HEK293T (cell line): ENCODE measurements around the gene OAS2.

Source experiments
- CTCF ChIA-PET: fragments of 350-600 bp; formaldehyde crosslinking; extraction: SDS; loops from one replicate; lab custom pipeline; 2021; ENCODE audit warnings: antibody characterized with exemption, inconsistent platforms; lab: Yijun Ruan, JAX
- POLR2A ChIA-PET: fragments of 350-600 bp; formaldehyde crosslinking; extraction: SDS; loops from one replicate; lab custom pipeline; 2020; ENCODE audit warnings: antibody characterized with exemption, inconsistent platforms; lab: Yijun Ruan, JAX
- DNase-seq: peaks from one replicate; pipeline ENCODE4 v3.0.0; 2012; ENCODE audit warnings: mixed read lengths; ENCODE audit errors: extremely low spot score
- ARNT ChIP-seq: fragments of 450-650 bp; IDR thresholded peaks from 2 replicates; pipeline ENCODE4 v1.6.1; 2017; ENCODE audit warnings: mild to moderate bottlenecking
- BHLHE40 ChIP-seq: fragments of 450-650 bp; IDR thresholded peaks from 2 replicates; pipeline ENCODE4 v1.6.1; 2016; ENCODE audit warnings: mild to moderate bottlenecking, moderate library complexity, borderline replicate concordance
- CTBP1 ChIP-seq: fragments of 450-650 bp; IDR thresholded peaks from 2 replicates; pipeline ENCODE4 v1.6.1; 2016; ENCODE audit warnings: borderline replicate concordance
- ELF4 ChIP-seq: fragments of 450-650 bp; IDR thresholded peaks from 2 replicates; pipeline ENCODE4 v1.6.1; 2017; ENCODE audit warnings: antibody characterized with exemption
- FOXA1 ChIP-seq: fragments of 450-650 bp; IDR thresholded peaks from 2 replicates; pipeline ENCODE4 v1.6.1; 2016; ENCODE audit warnings: mild to moderate bottlenecking
- FOXK2 ChIP-seq: fragments of 450-650 bp; IDR thresholded peaks from 2 replicates; pipeline ENCODE4 v1.6.1; 2016; ENCODE audit warnings: mild to moderate bottlenecking
- FOXM1 ChIP-seq: fragments of 450-650 bp; IDR thresholded peaks from 2 replicates; pipeline ENCODE4 v1.6.1; 2017; ENCODE audit warnings: mild to moderate bottlenecking, borderline replicate concordance
- HDGF ChIP-seq: fragments of 450-650 bp; IDR thresholded peaks from 2 replicates; pipeline ENCODE4 v1.6.1; 2017; ENCODE audit warnings: antibody characterized with exemption, borderline replicate concordance
- L3MBTL2 ChIP-seq: fragments of 450-650 bp; conservative IDR thresholded peaks from 2 replicates; pipeline ENCODE4 v1.6.1; 2016; ENCODE audit warnings: mild to moderate bottlenecking
- LEF1 ChIP-seq: fragments of 450-650 bp; IDR thresholded peaks from 2 replicates; pipeline ENCODE4 v1.6.1; 2017; ENCODE audit warnings: mild to moderate bottlenecking, borderline replicate concordance
- NFRKB ChIP-seq: fragments of 450-650 bp; IDR thresholded peaks from 2 replicates; pipeline ENCODE4 v1.6.1; 2016; ENCODE audit warnings: mild to moderate bottlenecking, moderate library complexity
- PKNOX1 ChIP-seq: fragments of 450-650 bp; IDR thresholded peaks from 2 replicates; pipeline ENCODE4 v1.6.1; 2016
- SP1 ChIP-seq: fragments of 450-650 bp; IDR thresholded peaks from 2 replicates; pipeline ENCODE4 v1.6.1; 2017
- SUZ12 ChIP-seq: fragments of 450-650 bp; IDR thresholded peaks from 2 replicates; pipeline ENCODE4 v1.6.1; 2016; ENCODE audit warnings: mild to moderate bottlenecking
- TARDBP ChIP-seq: fragments of 450-650 bp; IDR thresholded peaks from 2 replicates; pipeline ENCODE4 v1.6.1; 2016
- ZNF384 ChIP-seq: fragments of 450-650 bp; IDR thresholded peaks from 2 replicates; pipeline ENCODE4 v1.6.1; 2016

The OAS2 gene

GRCh38 chr12:112942572-112942971 lies 35.7 kb upstream of the OAS2 start:
- ChIA-PET POLR2A (no interaction called here), CTCF (interaction anchor here (0.6 kb wide), 2 partner anchors 9 to 42 kb away, joined by 3 read pairs; no protein-coding TSS in a partner anchor)
- TF ChIP-seq TARDBP (no peak), ARNT (no peak), SUZ12 (no peak), LEF1 (no peak), ELF4 (no peak), HDGF (no peak), CTBP1 (no peak), L3MBTL2 (no peak), FOXK2 (no peak), BHLHE40 (no peak), NFRKB (no peak), FOXM1 (no peak), PKNOX1 (no peak), SP1 (no peak), FOXA1 (no peak)
- DNase-seq, result no peak

- ChIA-PET CTCF (no interaction called here), POLR2A (no interaction called here)
- TF ChIP-seq ZNF384, result no peak
- no peak for TF ChIP-seq FOXK2
- TF ChIP-seq SP1, result no peak
- TF ChIP-seq PKNOX1, result no peak
- DNase-seq, result no peak
These were observed 34.2 kb upstream of the OAS2 start for GRCh38 chr12:112944024-112944690.

GRCh38 chr12:112945515-112945914 lies 32.8 kb upstream of the OAS2 start:
- TF ChIP-seq SP1 (no peak), SUZ12 (no peak), L3MBTL2 (no peak), HDGF (no peak), CTBP1 (no peak), TARDBP (no peak), FOXM1 (no peak)
- no peak for DNase-seq
- POLR2A ChIA-PET, result no interaction called here
- CTCF ChIA-PET, result no interaction called here

GRCh38 chr12:112946236-112947000 lies 31.9 kb upstream of the OAS2 start:
- POLR2A ChIA-PET, result no interaction called here
- CTCF ChIA-PET, result no interaction called here
- TF ChIP-seq SUZ12, result no peak
- no peak for TF ChIP-seq FOXA1
- no peak for TF ChIP-seq SP1
- no peak for TF ChIP-seq ZNF384
- no peak for TF ChIP-seq CTBP1
- TF ChIP-seq BHLHE40, result no peak
- no peak for TF ChIP-seq TARDBP
- no peak for TF ChIP-seq ARNT
- no peak for TF ChIP-seq FOXK2
- no peak for TF ChIP-seq L3MBTL2
- no peak for DNase-seq

- TF ChIP-seq TARDBP (no peak), LEF1 (no peak), ARNT (no peak), FOXM1 (no peak), SP1 (no peak), PKNOX1 (no peak), FOXK2 (no peak), BHLHE40 (no peak), CTBP1 (no peak), L3MBTL2 (no peak), ELF4 (no peak), SUZ12 (no peak), NFRKB (no peak), ZNF384 (no peak), HDGF (no peak), FOXA1 (no peak)
- ChIA-PET POLR2A (no interaction called here), CTCF (no interaction called here)
- no peak for DNase-seq
These were observed 31.0 kb upstream of the OAS2 start for GRCh38 chr12:112947314-112947713.

- no peak for DNase-seq
- ChIA-PET CTCF (no interaction called here), POLR2A (no interaction called here)
- TF ChIP-seq FOXK2, result no peak
- no peak for TF ChIP-seq PKNOX1
- no peak for TF ChIP-seq BHLHE40
- TF ChIP-seq FOXA1, result no peak
- TF ChIP-seq TARDBP, result no peak
- TF ChIP-seq ELF4, result no peak
- TF ChIP-seq ZNF384, result no peak
- no peak for TF ChIP-seq LEF1
- TF ChIP-seq FOXM1, result no peak
- no peak for TF ChIP-seq L3MBTL2
- TF ChIP-seq NFRKB, result no peak
- no peak for TF ChIP-seq ARNT
- TF ChIP-seq CTBP1, result no peak
- no peak for TF ChIP-seq SP1
- no peak for TF ChIP-seq HDGF
These were observed 30.6 kb upstream of the OAS2 start for GRCh38 chr12:112947761-112948160.
